ENCODE measurements around the gene ING2. TPM values are rescaled to one million over a fixed set of nuclear protein-coding genes. Genes with fewer than 3 reads are reported as not detected.

ING2 gene
- total and polyA plus RNA-seq, 7 donors, result 6.3 to 35.1 (median 13.6) TPM

DNA sequence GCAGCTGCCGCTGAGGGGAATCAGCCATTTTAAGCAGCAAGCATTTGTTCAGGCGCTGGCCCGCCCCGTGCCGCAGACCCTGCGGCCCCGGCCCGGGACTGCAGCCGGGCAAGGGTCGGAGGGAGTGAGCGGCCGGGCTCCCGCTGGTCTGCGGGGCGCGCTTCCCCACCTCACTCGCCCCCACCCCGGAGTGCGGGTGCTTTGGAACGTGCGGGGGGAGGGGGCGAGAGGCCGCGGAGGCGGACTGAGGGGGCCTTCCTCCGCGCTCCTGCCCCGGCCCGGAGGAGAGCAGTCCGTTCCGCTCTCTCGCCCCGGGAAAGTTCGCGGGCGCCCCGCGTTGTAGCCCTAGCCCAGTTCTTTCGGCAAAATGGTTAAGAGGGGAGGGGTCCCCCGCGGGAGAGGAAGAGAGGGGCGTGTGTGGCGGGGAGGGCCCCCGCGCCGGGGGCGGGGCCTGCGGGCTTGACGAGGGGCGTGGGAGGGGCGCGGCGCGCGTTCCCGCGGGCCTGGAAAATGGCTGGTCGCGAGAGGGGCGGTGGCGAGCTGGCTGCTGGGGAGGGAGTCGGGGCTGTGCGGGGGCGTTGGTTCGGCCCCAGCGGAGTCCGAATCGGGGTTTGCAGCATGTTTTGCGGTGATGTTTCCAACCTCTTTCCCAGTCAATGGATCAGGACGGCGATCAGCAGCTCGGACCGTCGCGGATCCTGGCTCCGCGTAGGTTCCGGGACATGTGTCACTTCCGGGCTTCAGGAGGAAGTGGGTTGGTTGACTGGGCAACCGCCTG is 942 bp downstream of the ING2 start:
- TF ChIP-seq, protein P1, sequence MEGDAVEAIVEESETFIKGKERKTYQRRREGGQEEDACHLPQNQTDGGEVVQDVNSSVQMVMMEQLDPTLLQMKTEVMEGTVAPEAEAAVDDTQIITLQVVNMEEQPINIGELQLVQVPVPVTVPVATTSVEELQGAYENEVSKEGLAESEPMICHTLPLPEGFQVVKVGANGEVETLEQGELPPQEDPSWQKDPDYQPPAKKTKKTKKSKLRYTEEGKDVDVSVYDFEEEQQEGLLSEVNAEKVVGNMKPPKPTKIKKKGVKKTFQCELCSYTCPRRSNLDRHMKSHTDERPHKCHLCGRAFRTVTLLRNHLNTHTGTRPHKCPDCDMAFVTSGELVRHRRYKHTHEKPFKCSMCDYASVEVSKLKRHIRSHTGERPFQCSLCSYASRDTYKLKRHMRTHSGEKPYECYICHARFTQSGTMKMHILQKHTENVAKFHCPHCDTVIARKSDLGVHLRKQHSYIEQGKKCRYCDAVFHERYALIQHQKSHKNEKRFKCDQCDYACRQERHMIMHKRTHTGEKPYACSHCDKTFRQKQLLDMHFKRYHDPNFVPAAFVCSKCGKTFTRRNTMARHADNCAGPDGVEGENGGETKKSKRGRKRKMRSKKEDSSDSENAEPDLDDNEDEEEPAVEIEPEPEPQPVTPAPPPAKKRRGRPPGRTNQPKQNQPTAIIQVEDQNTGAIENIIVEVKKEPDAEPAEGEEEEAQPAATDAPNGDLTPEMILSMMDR (IDR thresholded peaks at IDR 0.05), result no peak

DNA sequence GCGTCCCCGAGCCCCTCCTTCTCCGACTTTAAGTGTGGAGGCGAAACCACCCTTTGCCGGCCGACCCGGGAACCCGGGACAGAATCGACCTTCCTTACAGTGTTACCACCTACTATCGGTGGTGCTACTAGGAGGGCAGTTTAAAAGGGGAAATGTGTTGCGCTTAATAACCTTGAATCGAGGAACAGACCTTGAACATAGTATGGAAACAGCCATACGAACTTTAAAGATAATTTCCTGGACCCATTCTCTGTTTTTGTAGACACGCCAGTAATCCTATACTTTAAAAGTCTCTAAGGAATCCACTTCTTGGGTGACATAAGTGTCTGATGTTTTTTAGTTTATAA is 1.5 kb downstream of the ING2 start:
- peaks cover 4 to 13% of the 10 kb centered on the region in 2 donors for H3K36me3 ChIP-seq (ENCODE audit: insufficient read depth in 1 of 2, low read depth in 1 of 2)
- ATAC-seq (no peak), DNase-seq (no peak)
- H3K9me3 ChIP-seq, result no peaks in the 10 kb centered on the region
- H3K27me3 ChIP-seq (ENCODE audit: insufficient read depth in 3 of 3, low read length in 2 of 3), result no peaks in the 10 kb centered on the region
- H3K4me1 ChIP-seq, result peaks cover 27% of the 10 kb centered on the region
- 0 to 2% (median 1%) methylated on average over 14 of the region's 14 CpGs for WGBS, 3 donors
- intact Hi-C loops (cut with DNase I), result loop anchor here in 1 of 2 donors (5.0 kb wide), 1 partner anchor 96 kb away; no protein-coding TSS in a partner anchor
- H3K27ac ChIP-seq, result peak overlapping the region; percentile 97
- H3K4me3 ChIP-seq, result peak overlapping the region; percentile 96
- TF ChIP-seq, protein P1 (IDR thresholded peaks at IDR 0.05), result no peak

More for the DNA sequence above, 942 bp downstream of the ING2 start:
- H3K4me3 ChIP-seq, result peak overlapping the region; percentile 96
- no peaks in the 10 kb centered on the region for H3K9me3 ChIP-seq
- peaks cover 27% of the 10 kb centered on the region for H3K4me1 ChIP-seq
- H3K36me3 ChIP-seq (ENCODE audit: insufficient read depth in 1 of 2, low read depth in 1 of 2), result peaks cover 4 to 7% of the 10 kb centered on the region in 2 donors
- H3K27me3 ChIP-seq (ENCODE audit: insufficient read depth in 3 of 3, low read length in 2 of 3), result no peaks in the 10 kb centered on the region
- H3K27ac ChIP-seq, result peak overlapping the region; percentile 97
- 0 to 1% (median 0%) methylated on average over 51 to 80 of the region's 80 CpGs for WGBS, 3 donors
- ATAC-seq (peak; percentile 47 to 73 (median 60)), DNase-seq (peak; percentile 85 to 93)
- intact Hi-C loops (cut with DNase I), result loop anchor here in 1 of 2 donors (5.0 kb wide), 1 partner anchor 97 kb away; no protein-coding TSS in a partner anchor

DNA sequence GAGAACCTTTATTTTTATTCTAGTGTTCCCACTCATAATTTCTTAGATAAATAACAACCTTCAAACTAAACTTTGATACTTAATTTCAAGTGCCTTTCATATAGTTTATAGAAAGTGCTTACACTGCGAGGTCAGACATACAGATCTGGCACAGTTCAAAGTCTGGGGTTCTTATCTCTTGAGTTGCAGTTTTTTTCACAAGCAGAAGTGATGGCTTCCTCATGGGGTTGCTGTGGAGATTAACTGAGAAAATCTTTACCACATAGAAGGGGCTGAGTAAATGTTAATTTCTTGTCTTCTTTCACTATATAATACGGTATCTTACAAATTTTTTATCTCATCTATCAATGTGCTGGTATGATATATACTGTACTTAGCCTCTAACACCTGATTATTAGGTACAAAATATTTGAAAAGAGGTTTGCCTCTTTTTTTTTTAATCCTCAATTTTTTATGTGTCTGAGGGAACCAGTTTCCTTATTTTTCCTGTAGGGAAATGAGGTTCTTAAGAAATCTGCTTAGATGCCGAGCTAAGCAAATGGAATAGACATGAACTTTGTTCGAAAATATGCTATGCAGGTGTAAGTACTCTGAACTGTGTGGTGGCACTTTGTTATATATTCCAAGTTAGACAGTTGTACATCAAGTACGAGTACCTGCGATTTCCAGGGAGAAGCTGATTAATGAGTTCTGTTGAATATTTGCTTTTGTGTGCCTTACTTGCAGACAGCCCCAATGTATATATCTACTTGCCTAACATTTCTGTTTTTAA is 3.3 kb downstream of the ING2 start:
- H3K36me3 ChIP-seq (ENCODE audit: insufficient read depth in 1 of 2, low read depth in 1 of 2), result peaks cover 4 to 23% of the 10 kb centered on the region in 2 donors
- no peak overlapping the region for H3K4me3 ChIP-seq
- no peaks in the 10 kb centered on the region for H3K9me3 ChIP-seq
- H3K4me1 ChIP-seq, result peaks cover 16% of the 10 kb centered on the region
- ATAC-seq (no peak), DNase-seq (no peak)
- intact Hi-C loops (cut with DNase I), result loop anchor here in 1 of 2 donors (5.0 kb wide), 1 partner anchor 94 kb away; no protein-coding TSS in a partner anchor
- WGBS, 3 donors, result 84 to 89% (median 84%) methylated on average over 6 of the region's 6 CpGs
- TF ChIP-seq, protein P1 (IDR thresholded peaks at IDR 0.05), result no peak
- H3K27me3 ChIP-seq (ENCODE audit: insufficient read depth in 3 of 3, low read length in 2 of 3), result no peaks in the 10 kb centered on the region
- no peak overlapping the region for H3K27ac ChIP-seq

DNA sequence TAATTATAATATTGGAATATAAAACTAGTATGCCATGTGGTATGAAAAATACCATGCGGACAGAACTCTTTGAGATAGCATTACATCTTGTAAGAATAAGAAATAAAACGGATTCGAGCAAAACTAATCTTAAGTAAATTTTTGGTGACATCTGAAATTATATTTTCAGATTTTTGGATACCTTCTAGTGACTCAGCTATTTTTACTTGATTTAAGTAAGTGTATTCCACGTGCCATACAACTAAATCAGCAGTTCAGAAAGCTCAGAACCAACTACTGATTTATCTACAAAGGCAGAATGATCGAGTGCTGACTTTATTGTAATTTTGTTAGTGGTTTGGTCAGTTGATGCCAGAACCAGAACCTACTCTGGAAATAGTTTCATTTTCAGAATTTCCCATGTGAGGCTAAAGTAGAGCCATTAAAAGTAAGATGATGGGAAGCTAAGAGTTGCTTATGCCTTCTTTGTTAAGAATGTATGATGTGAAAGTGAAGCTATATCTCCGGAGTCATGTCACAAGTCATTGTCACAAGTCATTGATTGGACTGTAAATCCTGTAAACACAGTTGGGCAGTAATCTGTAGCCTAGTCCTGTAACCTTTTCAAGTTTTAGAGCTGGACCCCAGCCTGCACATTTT is 4.0 kb downstream of the ING2 start:
- 84 to 85% (median 85%) methylated on average over 6 of the region's 6 CpGs for WGBS, 3 donors
- Histone ChIP-seq H3K36me3 (ENCODE audit: insufficient read depth in 1 of 2, low read depth in 1 of 2) (peaks cover 4 to 23% of the 10 kb centered on the region in 2 donors), H3K27ac (no peak overlapping the region), H3K4me1 (peaks cover 16% of the 10 kb centered on the region), H3K27me3 (ENCODE audit: insufficient read depth in 3 of 3, low read length in 2 of 3) (no peaks in the 10 kb centered on the region), H3K9me3 (no peaks in the 10 kb centered on the region), H3K4me3 (no peak overlapping the region)
- TF ChIP-seq, protein P1 (IDR thresholded peaks at IDR 0.05), result no peak
- no peak for DNase-seq
- intact Hi-C loops (cut with DNase I), result loop anchor here in 1 of 2 donors (5.0 kb wide), 1 partner anchor 93 kb away; no protein-coding TSS in a partner anchor
- no peak for ATAC-seq

Measured in psoas muscle (tissue), 8 donors.